GM18499 (cell line): ENCODE measurements around the gene TCIRG1.
A peak's percentile ranks its signal among the peaks of the same experiment; 100 is the strongest.

Experiments used
- ATAC-seq: cut with Tn5 transposase; IDR thresholded peaks from one replicate; pipeline ENCODE4 v1.9.1; 2021; ENCODE audit warnings: moderate number of reproducible peaks; ENCODE audit not compliant: insufficient read depth, unreplicated experiment

Gene TCIRG1

DNA sequence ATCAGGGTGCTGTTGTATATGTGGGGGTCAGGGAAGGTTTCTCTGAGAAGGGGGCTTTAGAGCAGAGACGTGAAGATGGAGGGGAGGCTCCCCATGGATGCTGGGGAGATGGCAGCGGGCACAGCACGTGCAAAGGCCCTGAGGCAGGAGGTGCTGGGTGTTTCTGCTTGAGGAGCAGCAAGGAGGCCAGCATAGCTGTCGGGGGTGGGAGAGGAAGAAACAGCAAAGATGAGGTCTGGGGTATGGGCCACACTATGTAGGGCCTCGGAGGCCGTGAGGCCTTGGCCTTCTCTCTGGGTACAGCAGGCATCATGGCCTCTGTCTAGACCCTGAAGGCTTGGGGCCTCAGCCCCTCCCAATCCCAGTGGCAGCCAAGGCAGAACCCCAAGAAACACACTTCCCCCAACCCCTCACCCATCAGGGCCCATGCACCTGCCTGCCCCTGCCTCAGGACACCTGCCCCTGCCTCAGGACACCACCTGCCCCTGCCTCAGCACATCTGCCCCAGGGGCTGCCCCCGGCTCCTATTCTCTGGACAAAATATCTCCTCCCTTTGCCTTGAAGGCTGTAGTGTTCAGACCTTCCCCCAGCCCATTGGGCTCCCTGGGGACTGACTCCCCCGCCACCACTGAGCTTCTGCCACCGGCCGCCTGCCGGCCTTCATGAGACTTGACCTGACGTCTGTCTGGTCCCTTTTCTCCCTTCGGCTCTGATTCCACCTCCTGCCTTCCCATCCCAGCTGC, 22.5 kb upstream of the TCIRG1 start:
- ATAC-seq: no peak

DNA sequence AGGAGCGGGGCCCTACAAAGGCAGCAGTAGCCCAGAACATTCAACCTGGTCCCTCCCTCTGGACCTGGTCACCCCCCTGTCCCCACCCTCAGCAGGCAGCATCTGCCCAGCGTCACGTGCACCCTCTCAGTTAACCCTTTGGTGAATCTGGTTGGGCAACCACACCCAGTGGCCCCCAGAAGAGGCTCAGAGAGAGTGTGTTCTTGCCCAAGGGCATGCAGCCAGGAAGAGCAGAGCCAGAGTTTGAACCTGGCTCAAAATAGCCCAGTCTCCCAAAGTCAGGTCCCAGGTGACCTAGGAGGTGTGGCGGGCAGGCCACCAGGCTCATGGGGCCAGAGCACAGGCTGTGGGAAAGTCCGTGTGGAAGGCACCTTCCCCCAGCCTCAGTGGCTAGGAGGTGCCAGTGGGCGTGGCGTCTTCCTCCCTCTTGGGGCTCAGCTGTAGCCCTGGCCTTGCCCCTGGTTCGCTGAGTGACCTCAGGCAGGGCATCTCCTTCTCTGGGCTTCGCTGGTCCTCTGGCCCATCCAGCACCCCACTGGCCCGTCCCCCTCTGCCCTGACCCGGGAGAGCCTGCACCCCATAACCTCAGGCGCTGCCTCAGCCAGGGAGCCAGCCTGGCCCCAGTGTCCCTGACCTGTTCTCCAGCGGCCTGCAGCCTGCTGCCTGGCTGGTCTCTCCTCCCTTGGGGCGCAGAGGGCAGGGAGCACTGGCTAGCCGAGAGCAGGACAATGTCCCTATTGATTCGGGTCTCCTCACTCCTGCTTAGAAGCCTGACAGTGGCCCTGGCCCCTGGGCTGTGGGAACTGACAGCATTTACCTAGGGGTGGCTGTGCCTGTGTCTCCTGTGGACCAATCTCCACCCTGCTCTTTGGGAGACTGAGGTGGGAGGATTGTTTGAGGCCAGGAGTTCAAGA, 21.7 kb upstream of the TCIRG1 start:
- ATAC-seq: no peak

DNA sequence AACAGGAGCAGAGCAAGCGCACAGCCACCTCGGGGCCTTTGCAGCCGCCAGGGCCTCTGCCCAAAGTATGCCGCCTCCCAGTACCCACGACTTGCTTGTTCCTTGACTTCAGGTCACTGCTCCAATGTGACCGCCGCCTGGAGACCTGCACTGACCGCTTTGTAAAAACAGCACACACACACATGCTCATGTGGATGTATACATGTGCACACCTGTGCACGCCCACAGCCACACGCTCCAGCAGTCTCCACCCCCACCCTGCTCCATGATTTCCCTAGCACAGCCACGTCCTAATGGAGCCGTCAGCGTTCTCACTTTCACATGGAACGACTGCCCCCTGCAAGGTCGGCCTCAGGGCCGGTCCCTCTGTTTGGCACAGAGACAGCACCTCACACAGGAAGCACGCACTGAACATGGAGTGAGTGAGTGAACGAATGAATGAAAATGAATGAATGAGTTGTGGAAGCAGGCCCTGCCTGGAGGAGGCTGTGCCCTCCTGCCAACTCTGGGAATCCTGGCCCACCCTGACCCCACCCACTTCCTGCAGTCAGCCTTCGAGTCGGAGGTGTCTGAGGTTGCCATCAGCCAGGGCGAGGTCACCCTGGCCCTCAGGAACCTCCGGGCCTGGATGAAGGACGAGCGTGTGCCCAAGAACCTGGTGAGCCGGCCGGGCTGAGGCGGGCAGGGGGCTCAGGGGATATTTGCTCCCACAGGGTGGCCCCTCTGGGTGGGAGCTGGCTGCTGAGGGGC, 20.7 kb upstream of the TCIRG1 start:
- no peak for ATAC-seq

DNA sequence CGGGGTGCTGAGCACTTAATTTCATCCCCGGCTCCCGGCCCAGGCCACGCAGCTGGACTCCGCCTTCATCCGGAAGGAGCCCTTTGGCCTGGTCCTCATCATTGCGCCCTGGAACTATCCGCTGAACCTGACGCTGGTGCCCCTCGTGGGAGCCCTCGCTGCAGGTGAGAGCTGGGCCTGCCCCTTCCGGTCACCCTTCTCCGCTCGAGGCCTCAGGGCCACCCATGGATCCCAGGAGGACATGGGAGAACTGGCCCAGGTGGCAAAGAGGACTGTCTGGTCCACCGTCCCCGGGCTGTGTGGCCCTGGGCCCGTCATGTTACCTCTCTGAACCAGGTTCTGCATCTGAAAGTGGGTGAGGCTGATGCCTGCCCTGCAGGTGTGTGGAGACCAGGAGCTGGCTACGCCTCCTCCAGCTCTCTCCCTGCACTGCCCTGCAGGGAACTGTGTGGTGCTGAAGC, 20.1 kb upstream of the TCIRG1 start:
- ATAC-seq: no peak

DNA sequence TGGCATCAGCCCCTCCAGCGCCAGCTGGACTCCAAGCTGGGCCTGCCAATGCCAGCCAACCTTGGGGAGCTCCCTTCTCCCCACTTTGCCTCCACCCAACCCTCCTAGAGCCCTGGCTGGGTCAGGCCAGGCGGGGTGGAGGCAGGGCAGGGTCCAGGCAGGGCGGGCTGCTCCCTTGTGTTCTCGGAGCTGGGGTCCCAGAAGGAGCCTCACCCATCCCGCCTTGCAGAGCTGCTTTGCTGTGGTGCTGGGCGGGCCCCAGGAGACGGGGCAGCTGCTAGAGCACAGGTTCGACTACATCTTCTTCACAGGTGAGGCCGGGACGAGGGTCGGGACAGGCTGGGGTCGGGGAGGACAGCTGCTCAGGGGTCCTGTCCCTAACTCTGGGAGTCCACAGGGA, 19.3 kb upstream of the TCIRG1 start:
- ATAC-seq: no peak

DNA sequence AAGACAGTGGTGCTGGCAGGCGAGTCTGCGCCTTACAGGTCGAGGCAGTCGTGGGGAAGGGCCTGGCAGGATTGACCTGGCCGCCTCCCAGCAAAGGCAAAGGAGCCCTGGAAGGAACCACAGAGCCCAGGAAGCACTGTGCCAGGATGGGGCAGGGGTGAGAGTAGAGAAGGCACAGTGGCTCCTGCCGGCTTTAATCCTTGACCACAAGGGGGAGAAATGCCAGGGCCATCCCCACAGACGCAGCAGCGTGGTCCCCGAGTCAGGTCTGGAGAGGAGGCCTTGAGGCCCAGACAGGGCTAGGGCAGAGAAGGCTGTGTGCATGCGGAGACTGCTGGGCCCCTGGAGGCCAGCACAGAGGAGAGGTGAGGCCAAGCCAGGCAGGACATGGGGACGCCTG, 18.2 kb upstream of the TCIRG1 start:
- no peak for ATAC-seq

DNA sequence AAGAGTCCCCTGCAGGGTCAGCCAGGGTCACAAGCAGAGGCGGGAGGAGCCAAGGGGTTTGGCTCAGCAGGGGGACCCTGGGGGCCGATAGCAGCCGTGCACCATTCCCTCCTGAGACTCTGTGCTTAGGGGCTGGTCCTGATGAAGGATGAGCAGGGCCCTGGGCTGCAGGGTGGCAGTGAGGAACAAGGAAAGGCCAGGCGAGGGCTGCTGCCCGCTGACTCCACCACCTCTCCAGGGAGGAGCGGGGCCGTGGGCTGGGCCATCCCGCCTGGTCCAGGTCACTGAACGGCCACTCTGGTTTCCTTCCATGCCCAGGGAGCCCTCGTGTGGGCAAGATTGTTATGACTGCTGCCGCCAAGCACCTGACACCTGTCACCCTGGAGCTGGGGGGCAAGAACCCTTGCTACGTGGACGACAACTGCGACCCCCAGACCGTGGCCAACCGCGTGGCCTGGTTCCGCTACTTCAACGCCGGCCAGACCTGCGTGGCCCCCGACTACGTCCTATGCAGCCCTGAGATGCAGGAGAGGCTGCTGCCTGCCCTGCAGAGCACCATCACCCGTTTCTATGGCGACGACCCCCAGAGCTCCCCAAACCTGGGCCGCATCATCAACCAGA, 17.5 kb upstream of the TCIRG1 start:
- no peak for ATAC-seq

DNA sequence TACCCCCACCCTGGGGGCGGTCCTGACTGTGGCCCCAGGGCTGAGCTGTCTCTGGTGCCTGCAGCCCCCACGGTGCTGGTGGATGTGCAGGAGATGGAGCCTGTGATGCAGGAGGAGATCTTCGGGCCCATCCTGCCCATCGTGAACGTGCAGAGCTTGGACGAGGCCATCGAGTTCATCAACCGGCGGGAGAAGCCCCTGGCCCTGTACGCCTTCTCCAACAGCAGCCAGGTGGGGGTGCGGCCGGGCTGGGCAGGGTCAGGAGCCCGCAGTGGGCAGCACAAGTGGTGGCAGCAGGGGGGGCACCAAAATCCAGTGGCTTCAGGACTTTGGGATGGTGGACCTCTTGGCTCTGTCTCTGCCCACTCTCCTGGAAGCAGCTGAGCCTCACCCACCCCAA, 16.3 kb upstream of the TCIRG1 start:
- no peak for ATAC-seq

DNA sequence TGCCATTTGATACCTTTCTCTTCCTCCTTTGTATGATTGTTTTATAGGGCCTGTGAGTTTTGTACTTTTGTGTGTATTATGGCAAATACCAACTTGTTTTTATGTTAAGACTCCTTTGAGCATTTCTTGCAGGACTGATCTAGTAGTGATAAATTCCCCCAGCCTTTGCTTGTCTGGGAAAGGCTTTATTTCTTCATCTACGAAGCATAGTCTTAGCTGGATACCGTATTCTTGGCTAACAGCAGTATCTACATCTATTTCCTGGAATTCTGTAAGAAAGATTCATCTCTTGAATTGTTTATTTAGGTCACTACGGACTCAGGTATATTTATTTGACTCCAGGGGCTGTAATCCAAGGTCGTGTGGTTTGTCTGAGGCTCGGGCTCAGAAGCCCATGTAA, 14.3 kb upstream of the TCIRG1 start:
- no peak for ATAC-seq

DNA sequence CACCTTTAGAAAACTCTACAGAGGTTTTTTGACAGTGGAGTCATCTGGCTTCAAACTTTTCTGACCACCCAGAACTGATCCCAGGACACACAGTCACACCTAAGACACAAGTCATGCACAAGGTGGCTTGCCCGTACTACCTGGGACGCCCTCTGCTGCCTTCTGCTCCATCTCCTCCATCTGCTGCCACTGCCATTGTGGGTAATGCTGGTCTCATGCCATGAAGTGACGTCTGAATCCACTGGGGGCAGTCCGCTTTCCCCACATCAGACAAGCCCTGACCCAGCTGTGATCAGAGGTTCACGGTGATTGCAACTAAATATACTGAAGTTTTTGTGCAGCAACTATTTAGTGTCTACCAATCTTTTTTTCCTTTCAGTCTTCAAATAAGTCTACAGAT, 13.8 kb upstream of the TCIRG1 start:
- no peak for ATAC-seq

DNA sequence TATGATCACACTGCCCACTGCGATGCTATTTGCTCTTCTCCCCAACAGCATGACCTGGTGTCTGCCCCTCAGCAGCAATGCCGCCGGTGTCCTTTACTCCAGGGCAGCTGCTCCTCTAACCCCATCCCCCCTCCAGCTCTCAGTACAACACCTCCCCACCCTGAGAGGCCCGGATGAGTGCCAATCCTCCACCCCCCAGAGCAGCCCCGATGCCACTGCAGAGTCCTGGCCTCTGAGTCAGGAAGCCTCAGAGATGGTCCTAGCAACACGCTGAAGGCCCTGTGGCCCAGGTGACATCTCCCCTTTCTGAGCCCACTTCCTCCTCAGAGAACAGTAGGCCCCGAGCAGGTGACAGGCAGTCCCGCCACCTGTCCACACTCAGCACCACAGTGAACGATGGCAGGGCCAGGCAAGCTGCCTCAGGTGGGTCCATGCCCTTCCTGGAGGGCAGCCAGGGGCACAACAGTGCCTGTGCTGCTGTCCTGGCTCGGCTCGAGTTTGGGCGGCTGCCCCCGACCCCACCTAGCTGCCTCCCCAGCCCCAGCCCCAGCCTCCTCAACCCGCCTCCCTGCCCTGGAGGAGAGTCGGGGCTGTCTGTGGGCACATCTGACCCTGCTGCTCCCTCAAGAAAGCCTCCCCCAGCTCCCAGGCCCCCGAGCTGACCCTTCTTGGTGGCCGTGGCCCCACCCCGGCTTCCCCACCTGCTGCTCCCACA, 12.3 kb upstream of the TCIRG1 start:
- ATAC-seq: no peak

DNA sequence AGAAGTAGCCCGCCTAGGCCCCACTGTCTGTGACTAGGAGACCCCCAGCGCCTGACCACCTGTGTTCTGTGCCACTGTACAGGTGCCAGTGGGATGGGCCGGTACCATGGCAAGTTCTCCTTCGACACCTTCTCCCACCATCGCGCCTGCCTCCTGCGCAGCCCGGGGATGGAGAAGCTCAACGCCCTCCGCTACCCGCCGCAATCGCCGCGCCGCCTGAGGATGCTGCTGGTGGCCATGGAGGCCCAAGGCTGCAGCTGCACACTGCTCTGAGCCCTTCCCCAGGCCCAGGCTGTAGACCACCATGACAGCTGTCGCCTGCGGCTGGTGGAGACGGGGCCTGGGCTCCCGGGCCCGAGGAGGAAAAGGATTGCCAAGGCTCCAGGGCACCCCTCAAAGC, 11.2 kb upstream of the TCIRG1 start:
- no peak for ATAC-seq

DNA sequence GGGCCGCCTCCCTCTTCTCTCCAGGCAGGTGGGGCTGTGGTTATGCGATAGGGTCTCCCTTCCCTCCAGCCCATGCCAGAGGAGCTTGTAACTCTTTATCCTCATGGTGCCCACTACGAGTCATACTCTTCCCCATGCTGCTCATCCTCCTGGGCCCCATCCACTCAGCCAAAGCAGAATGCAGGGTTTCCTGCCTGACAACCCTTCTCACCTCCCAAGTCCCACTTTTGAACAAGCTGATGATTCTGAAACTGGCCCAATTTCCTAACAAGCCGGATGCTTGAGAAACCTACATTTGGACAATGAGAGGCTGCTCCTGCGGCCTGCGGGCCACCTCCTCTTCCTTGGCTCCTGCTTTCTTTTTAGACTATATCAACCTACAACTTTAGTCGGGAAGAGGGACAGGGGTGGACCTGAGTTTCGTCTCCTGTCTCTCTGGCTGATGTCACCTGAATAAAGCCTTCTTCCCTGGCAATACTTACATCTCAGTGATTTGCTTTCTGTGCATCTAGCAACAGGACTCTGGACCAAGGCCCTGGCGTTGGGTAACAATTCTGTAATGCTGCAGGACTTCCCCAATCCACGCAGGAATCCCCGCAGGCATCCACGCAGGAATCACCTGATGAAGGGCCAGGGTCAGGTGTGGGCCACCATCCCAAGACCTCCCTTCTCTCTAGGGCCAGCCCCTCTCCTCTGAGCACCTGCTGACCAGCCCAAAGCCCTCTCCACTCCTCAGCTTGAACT, 9.9 kb upstream of the TCIRG1 start:
- no peak for ATAC-seq

DNA sequence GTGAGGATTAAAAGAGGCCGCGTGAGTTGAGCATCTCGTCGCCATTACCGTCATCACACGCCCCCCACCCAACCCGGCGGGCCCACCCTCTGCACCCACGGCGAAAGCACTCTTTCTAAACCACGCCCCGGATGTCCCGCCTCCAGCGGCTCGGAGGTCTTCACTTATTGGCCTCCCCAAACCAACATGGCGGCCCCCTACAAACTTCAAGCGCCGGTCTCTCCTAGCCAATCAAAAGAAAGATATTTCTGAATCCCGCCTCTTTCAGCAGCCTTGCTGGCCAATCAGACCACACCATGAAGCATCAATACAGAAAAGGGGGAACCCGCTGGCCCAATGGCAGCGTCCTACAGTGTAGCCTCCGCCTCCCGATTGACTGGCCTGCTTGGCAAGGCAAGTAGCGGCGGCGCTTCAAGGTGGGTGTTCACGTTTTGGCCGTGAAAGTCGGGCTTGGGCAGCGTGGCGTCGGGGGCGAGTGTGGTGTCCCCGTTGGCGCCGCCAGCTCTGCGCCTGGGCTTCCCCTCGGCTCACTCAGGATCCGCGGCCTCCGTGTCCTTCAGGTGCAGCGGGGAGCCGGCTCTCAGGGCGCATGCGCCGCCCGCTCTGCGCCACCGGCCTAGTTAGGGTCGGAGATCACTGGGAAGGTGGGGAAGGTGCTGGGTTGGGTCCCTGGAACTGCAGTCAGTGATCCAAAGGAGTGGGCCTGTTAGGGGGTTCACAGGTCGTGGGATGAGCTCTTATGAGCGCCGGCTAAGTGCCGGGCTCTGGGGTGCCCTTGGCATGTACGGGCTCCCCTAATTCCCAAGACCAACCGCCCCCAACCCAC, 8.3 kb upstream of the TCIRG1 start, which contains the start of gene NDUFS8:
Gene NDUFS8 (plus strand): TSS at position 364 of the 826 bp plus-strand sequence. CDS start 1,471 bp downstream, outside the sequence.
- ATAC-seq: peak; percentile 85

DNA sequence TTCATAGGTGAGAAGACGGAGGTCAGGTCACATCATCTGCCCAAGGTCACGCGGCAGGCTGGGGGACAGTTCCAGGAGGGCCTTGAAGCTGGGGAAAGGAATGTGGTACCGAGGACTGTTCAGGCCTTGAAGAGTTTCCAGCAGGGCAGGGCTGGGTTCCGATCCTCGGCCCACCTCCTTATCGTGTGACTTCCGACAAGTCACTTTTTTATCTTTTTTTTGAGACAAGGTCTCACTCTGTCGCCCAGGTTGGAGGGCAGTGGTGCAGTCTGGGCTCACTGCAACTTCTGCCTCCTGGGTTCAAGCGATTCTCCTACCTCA, 7.7 kb upstream of the TCIRG1 start:
- ATAC-seq: no peak

DNA sequence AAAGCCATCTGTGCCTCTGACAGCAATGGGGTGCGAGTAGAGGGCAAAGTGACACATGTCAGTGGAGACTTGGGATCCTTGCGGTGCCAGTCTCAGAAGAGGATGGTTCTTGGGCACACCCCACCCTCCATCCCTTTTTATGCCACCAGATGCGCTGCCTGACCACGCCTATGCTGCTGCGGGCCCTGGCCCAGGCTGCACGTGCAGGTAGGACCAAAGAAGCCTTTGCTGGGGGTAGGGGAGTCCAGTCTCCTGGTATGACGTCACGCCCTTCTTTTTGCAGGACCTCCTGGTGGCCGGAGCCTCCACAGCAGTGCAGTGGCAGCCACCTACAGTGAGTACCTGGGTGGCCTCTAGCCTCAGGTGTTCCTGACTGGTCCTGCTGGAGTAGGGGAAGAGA, 6.8 kb upstream of the TCIRG1 start:
- no peak for ATAC-seq

DNA sequence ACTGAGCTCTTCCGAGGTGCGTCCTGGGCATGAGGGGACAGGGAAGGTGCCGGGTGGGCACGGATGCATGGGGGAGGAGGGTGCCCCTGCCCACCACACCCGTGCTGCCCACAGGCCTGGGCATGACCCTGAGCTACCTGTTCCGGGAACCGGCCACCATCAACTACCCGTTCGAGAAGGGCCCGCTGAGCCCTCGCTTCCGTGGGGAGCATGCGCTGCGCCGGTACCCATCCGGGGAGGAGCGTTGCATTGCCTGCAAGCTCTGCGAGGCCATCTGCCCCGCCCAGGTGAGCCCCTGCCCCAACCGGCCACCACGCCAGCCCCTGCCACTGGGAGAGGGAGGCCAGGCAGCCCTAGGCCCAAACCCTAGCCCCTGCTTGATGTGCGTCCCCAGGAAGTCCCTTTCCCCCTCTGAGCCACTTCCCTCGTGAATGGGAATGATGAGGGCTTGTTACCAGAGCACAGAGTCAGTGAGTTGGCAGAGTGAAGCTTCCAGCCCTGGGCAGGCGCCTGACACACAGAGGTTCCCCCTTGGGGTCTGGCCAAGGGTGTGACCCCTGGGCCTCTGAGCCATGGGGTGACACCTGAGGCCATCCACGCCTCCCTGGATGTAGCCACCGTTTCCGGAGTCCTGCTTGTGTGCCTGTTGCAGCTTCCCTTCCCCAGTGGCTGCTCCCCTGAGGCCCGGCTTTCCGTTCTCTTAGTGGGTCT, 5.7 kb upstream of the TCIRG1 start:
- no peak for ATAC-seq

DNA sequence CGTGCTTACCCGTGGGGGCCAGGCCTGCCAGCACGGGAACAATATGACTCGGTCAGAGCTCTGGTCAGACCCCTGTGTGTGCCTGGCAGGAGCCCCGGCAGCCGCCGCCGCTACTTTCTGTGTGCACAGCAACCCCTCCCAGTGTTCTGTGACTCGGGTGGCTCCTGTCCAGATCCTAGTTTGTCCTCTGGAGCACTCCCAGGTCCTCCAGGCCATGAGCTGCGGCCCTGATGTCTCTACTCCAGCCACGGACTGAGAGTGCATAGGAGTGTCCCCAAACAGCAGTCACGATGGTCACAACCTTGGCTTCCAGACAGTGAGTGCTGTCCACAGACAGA, 5.1 kb upstream of the TCIRG1 start:
- no peak for ATAC-seq
